ENCODE data around the gene ILDR2.

ILDR2 gene

DNA sequence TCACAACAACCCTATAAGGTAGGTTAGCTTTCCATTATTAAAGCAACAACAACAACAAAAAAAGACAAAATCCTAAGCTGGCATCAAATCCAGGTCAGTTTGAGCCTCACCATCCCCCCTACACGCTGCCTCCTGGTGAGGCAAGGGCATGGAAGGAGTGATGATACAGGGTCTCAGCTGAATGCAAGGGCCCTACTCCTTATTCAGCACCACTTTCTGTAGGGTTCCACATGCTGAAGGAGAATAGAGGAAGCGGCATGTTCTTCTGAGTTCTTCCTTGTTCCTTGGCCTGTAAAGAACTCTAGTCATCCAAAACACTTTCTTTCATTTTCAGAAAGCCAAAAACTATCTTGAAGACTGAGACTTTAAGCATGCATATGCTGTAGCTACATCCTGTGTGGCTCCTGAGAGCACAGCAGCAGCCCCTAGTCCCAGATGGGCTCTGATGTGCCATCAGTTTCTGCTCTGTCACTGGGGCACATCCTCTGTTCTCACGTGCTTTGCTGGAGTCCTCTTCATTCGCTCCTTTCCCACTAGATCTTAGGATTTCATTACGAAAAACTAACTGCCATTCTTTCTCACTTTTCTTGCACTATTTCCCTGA is 6.2 kb downstream of the ILDR2 start:
- DNase-seq: no peak

GRCh38 chr1:166960858-166961474 is 14.4 kb downstream of the ILDR2 start:
- DNase-seq: no peak

GRCh38 chr1:166956872-166957271 is 18.5 kb downstream of the ILDR2 start:
- DNase-seq: no peak

DNA sequence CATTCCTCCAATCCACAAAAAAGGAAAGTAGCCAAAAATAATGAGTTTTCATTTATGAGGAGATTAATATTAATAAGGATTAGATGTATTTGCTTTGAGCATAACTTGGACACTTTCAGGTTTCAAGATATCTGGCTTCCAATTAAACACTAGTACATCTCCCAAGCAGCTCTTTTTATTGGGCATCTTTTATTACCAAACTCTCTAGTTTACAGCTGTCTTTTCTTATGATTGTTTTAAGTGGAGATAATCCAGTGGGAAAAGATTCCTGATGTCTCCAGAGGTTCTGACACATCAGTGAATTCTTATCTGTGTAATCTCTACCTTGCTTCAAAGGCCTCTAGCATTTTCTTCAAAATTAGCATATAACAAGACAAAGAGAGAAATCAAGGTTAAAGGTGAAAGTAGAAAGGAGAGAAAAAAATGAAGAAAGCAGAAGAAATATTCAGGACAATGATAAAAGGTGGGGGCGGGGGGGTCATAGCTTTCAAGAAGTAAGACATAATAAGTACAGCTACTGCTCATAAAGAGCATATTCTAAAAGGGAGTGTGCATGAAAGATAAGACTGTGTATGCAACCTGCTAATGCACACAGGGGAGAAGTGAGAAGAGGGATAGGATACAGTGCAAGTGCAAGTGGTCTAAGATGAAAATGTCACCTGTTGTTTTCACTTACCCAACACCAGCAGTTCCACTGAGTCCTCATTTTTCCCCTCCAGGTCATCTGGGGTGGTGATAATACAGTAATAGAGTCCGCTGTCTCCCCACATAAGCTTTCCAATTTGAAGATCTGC is 19.1 kb downstream of the ILDR2 start:
- no peak for DNase-seq

- no peak for DNase-seq
These were observed 21.8 kb downstream of the ILDR2 start for GRCh38 chr1:166953491-166953890.

GRCh38 chr1:166952002-166952746 is 23.2 kb downstream of the ILDR2 start:
- DNase-seq: no peak

DNA sequence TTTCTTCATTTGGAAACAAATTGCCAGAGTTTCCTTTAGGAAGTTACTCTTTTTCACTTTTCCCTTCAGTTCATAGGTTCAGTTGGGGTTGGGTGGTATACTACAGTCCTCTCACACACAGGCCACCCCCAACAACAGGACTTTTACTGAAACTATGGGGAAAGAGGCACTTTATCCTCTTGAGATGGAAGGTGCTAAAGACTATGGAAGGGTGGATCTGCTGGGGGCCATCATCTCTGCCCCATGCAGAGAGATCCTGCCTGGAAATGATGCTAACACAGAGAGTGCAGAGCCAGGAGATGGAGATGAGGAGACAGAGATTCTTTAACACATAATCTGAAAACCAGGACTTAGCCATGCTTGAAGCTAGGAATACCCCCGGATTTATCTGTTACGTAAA is 24.3 kb downstream of the ILDR2 start:
- DNase-seq: no peak

DNA sequence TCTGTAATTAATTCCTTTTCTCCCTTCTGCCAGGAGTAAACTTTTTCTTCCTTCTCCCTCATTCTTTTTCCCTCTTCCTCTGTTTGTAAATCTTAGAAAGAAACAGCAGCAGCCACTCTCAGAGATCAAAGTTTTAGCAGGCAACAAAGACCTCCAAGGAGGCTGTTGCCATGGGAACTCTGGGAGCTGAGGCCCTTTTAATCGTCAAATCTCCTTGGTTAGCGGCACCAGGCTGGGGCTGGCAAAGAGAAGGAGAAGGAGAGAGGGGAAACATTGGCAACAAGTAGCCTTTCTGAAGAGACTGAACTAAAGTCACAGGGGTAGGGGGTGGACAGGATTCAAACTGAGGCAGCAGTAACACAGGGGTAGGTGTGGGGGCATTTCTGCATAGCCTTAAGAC is 25.2 kb downstream of the ILDR2 start:
- DNase-seq: no peak

- no peak for DNase-seq
These were observed 26.4 kb downstream of the ILDR2 start for GRCh38 chr1:166948856-166949350.

DNA sequence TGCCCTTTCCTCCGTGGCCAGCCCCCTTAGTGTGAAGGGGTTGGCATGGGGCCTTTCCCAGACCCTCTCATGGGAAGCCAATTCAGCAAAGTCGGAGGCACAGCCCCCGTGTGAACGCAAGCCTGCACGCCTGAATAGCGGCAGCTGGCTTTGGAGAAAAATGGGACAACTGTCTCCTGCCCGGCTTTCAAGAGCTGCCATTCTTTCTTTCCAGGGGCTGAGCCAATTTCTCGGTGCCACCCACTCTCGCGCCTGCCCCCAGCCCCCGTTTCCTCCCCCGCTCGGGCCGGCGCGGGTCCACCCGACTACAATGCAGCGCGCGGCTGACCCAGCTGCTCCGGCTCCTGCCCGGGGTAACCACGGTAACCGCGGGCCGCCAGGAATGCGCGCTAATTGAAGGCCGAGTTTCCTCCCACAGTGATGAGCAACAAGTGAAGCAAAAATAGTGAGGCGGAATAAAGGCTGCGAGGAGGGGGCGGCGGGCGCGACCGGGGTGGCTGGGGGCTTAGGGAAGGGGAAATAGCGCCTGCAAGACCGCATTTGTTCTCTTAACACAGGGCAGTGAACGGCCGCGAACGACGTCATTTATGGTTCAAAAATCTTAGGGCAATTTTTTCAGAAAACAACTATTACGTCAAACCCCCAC is 27.8 kb downstream of the ILDR2 start:
- DNase-seq: peak; percentile 10

GRCh38 chr1:166944186-166944967 is 31.0 kb downstream of the ILDR2 start:
- DNase-seq: no peak

- no peak for DNase-seq
These were observed 35.5 kb downstream of the ILDR2 start for GRCh38 chr1:166939741-166940375.

DNA sequence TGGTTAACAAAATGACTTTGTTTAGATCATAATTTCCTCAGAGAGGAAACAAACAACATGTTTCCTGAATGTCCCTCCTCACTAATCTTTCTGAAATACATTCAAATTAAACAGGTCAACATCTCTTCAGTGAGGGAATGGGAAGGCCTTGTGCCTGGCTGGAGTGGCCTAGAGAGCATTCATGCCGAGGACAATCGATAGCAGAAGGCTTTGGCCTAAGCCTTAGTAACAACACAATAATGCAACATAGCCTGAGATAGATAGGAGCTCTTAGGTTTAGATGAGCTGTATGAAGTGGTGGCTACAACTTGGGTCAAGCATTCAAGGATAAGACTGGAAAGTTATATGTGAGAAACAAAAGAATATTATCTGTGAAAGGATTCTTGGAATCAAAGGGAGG is 37.4 kb downstream of the ILDR2 start:
- DNase-seq: no peak

- no peak for DNase-seq
These were observed 38.0 kb downstream of the ILDR2 start for GRCh38 chr1:166937329-166937728.

- no peak for DNase-seq
These were observed 41.7 kb downstream of the ILDR2 start for GRCh38 chr1:166933633-166934032.

GRCh38 chr1:166933140-166933539 is 42.2 kb downstream of the ILDR2 start:
- no peak for DNase-seq

DNA sequence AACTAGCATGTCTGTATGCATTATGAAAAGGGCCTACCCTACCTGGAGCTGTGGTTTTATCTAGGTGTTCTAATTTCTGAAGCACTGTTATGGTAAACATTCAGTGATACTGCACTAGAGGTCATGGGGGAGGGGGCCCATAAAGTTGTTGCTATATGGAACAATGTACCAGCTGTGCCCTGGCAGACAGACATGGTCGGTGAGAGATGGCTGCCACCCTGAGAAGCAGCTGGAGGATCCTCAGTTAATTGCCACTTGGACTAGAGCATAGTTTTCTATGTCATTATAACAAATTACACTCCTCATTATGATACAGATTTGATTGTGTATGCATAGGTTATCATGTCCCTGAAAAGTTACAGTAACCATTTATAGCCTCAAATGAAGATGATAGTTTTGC is 45.4 kb downstream of the ILDR2 start:
- DNase-seq: no peak

- no peak for DNase-seq
These were observed 47.6 kb downstream of the ILDR2 start for GRCh38 chr1:166927701-166928100.

GRCh38 chr1:166925810-166926478 is 49.4 kb downstream of the ILDR2 start:
- DNase-seq: no peak

DNA sequence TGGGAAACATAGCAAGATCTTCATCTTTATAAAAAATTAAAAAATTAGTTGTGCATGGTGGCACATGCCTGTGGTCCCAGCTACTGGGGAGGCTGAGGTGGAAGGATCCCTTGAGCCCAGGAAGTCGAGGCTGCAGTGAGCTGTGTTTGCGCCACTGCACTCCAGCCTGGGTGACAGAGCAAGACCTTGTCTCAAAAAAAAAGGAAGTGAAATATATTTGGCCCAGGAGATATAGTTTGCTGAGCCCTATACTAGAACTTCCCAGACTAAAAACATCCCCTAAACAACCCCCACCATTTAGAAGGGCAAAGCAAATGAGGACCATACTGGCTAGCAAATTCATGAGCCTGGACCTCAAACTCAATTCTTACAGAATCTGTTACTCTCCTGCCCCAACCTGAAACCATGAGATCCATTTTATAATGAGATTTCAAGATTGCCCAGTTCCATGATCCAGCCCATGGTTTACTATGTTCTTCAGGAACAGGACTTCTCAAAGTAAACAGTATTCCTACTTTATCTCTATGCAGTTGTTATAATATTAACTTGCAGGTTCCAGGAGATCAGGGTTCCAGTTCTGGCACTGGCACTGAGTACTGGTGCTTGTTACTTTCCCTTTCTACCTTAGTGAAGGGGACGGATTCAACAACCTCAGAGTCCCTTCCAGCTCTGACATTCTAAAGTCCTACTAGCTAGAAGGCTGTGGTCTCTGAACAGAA is 50.4 kb downstream of the ILDR2 start:
- DNase-seq: no peak

All from DMS79 (cell line).